Stimulated activated CD4-positive, alpha-beta T cell treated with anti-CD3 and anti-CD28 coated beads, Interleukin-15, amount 100 ng/mL, for 1 hour (primary cell): Measurements from ENCODE around the gene MTCP1.
A peak's percentile ranks its signal among the peaks of the same experiment; 100 is the strongest.

Experiments used
- DNase-seq, 2 donors: peaks; one replicate each; pipeline ENCODE4 v3.0.0-alpha.2; 2020; ENCODE audit warnings: low read depth in 1 of 2, low spot score in 1 of 2

MTCP1 gene, protein sequence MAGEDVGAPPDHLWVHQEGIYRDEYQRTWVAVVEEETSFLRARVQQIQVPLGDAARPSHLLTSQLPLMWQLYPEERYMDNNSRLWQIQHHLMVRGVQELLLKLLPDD

DNA sequence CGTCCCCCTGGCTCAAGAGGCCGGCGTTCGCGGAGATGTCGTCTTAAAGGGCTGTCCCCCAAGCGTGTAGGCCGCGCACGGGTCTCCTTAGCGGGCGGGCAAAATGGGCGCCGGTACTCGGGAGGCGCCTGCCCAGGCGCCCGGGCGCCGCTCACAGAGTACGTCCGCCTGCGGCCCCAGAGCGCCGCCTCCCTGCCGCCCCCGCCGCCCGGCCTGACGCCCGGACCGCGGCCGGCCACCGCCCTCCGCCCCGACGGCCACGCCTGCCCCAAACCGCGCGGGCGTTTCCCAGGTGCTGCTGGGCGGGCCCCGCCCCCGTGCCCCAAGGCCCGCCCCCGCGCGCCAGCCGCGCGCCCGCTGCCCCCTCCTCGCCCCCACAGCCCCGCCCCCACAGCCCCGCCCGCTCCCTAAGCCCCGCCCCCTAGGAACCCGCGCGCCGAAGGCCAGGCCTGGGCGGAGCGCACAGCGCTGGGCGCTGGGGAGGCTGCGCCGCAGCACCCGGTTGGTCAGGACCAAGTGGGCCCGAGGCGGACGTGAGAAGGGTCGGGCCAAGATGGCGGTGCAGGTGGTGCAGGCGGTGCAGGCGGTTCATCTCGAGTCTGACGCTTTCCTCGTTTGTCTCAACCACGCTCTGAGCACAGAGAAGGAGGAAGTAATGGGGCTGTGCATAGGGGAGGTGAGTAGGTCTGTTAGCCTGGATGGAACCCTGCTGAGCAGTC is at the start of gene MTCP1, which contains the start of the genes BRCC3 and CMC4:
Gene MTCP1, minus strand, starts transcription at position 162 of the 719 bp plus-strand sequence. CDS start 5,126 bp downstream, outside the sequence.
Gene BRCC3, plus strand, starts transcription at position 534 of the 719 bp plus-strand sequence. Its CDS starts 20 bp downstream, at position 554.
Gene CMC4, minus strand, starts transcription at position 162 of the 719 bp plus-strand sequence. CDS start 7,113 bp downstream, outside the sequence.
- DNase-seq, result peak; percentile 54 to 61

DNA sequence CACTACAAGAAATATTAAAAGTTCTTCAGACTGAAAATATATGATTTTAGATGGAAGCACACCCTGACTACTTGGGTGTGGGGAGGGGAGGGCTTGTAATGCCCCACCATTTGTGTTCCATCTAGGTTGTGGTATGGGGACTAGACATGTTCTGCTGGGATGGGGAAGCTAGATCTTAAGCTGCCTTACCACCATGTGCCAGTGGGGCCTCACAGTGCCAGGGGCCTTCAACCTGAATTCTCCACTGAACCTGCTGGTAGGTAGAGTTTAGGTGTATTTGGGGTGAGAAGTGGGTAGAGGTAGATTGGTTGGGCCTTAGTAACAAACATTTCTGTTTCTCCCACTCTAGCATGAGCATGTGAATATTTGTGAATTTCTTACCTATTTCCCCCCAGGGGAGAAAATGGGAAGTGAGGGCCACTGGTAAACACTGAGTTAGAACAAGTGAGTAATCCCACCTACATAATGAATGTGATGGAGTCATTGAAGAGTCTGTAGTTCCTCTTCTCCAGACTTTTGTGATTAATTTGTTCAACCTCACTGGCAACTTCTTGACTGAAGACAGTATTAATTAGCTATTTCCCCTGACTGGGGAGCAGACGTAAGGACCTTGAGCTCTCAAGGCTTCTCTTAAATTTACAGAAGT is 44.4 kb upstream of the MTCP1 start:
- DNase-seq, result no peak

DNA sequence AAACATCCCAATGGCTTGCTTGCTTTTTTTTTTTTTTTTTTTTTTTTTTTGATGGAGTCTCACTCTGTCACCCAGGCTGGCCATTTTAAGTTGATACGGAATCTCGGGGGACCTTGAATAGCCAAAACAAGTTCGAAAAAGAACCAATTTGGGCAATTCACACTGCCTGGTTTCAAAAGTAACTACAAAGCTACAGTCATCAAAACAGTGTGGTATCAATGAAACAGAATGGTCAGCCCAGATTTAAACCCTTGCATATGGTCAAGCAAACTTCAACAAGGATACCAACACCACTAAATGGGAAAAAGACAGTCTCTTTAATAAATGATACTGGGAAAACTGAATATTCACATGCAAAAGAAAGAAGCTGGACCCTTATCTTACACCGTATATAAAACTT is 42.2 kb upstream of the MTCP1 start:
- DNase-seq, result no peak

DNA sequence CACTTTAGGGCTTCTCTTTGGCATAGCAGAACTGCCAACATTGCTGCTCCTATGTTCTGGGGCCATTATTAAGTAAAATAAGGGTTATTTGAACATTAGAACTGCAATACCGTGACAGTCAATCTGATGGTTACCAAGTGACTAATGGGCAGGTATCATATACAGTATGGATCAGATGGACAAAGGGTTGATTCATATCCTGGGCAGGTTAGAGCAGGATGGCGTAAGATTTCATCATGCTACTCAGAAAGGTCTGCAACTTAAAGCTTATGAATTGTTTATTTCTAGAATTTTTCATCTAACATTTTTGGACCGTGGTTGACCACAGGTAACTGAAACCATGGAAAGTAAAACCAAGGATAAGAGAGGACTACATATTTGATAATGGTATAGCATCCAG is 41.2 kb upstream of the MTCP1 start:
- DNase-seq, result no peak

DNA sequence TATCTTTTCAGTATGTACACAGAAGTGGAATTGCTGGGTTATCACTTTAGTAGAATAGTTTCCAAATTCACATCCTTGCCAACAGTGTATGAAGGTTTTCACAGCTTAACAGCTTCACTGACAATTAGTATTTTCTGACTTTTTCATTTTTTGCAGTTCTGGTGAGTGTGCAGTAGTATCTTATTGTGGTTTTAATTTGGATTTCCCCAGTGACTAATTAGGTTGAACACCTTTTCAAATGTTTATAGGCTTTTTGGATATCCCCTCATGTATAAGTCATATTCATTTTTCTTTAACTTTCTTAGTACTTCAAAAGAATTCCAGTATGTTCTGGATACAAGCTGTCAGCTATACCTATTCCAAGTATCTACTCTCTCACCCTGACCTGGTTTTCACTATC is 37.5 kb upstream of the MTCP1 start:
- DNase-seq, result no peak

DNA sequence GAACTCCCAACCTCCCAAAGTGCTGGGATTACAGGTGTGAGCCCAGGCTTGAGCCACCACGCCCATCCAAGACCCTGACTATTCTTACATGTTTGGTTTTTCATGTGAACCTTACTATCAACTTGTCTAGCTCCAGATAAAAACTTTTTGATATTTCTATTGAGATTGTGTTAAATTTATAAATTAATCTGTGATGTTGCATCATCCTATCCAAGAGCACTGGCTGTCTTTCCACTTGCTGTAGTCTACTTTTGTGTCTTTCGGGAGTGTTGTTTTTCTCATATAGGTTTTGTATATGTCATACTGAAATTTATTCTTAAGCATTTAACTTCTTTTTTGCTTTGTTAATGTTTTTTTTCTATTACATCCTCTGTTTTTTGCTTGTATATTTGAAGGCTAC is 35.0 kb upstream of the MTCP1 start:
- DNase-seq, result no peak

DNA sequence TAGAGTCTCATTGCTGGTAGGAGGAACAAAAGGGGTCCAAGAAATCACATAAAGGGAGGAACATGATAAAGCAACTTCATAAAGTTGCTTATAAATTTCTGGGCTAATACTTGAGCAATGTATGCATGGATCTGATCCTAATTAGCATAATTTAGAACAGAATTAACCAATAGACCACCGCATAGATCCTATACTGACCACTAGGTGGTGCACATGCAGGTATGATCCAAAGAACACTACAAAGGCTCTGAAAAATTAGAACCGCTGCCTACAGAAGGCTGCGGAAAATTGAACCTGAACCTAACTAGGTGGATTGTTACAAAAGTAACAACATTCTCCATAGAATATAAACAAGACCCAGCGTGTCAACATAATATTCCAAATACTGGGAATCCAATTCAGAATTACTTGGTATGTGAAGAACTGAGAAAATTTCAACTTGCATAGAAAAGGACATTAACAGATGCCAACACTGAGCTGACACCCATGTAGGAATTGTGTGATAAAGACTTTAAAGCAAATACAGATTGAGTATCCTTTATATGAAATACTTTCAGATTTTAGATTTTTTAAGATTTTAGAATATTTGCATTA is 23.6 kb upstream of the MTCP1 start:
- DNase-seq, result no peak

DNA sequence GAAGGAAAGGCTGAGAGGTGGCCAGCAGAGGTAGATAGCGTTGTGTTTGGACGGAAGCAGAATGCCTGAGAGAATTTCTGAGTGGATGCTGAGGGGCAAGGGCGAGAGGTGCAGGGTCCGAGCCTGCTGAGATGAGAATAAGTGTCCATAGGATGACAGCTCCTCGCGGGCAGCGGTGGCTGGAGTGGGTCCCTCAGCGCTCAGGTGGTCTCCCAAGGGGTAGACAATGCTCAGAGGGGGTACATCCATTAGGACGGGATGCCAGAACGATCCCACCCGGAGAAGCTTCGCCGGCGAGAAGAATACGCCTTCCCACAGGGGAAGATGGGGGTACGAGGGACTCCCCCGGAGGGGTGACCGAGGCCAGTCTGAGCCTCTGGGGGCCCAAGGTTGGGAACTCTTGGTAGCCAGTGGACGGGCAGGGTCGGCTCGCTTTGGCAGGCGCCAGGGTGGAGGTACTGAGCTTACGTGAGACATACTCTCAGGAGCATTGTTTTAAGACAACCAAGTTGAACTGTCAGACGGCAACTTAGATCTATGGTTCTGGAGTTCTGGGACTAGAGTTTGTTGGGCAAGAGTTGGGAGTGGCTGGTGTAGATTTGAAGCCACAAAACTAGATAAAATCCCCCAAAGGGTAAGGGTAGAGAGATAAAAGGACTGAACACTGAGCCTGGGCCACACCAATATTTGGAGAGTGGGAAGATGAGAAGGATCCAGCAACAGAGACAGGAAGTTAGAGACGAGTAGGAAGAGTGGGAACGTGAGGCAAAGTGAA is 16.2 kb upstream of the MTCP1 start:
- DNase-seq, result no peak

DNA sequence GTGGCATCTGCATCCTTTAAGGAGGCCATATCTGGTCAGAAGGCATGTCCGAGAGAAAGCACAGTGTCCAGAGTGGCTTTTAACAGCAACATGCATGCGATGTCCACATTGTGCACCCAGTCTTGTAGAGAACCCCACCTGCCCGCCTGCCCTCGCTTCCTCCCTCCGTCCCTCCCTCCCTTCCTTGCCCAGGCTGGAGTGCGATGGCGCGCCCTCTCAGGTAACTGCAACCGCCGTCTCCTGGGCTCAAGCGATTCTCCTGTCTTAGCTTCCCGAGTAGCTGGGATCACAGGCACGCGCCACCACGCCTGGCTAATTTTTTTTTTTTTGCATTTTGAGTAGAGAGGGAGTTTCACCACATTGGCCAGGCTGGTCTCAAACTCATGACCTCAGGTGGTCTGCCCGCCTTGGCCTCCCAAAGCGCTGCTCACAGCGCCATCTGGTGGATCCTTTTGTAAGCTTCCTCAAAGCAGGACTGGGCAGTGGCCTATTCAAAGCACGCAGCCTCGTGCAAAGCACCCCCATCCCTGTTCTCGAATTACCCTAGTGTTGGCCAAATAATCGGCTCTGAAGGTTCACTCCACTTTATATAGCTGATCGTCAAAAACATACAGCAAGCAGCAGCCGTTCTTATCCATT is 15.4 kb upstream of the MTCP1 start:
- no peak for DNase-seq

DNA sequence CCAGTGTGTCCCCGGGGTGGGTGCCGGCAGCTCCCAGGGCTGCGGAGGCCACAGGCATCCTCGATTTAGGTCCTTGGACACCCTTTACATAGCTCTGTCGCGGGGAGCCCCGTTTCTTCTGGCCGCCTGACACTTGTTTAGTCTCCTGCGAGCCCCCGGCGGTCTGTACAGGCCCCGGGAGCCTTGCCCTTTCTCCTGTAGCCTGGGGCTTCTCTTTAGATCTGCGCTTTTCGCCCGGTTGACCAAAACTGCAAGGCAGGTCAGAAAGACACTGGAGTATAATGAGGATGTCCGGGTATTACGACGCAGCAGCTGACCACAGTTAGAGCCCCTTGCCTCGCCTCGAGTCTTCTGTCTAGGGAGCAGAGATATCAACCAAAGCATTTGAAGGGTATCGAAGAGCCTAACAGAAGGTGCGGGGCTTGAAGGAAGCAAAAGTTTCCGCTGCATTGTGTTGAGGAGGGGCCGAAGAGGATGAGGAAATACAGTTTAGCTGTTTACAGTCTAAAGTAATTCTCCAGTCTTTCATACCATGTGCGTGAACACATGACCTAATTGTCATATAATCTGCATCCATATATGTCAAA is 851 bp upstream of the MTCP1 start:
- no peak for DNase-seq

DNA sequence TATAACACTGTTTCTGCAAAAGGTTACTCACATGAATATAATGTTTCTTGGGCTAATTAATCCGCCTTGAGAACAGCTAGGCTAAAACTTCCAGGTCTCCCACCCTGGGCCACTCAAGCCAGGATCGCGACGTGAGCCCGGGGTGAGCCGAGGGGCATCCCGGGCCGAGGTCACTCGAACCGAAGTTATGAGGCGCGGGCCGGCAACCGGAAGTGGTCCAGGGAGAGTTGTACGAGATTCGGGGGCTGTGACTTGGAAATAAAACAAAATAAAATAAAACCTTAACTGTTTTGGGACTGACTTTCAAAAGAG is 317 bp downstream of the MTCP1 start:
- DNase-seq, result no peak

DNA sequence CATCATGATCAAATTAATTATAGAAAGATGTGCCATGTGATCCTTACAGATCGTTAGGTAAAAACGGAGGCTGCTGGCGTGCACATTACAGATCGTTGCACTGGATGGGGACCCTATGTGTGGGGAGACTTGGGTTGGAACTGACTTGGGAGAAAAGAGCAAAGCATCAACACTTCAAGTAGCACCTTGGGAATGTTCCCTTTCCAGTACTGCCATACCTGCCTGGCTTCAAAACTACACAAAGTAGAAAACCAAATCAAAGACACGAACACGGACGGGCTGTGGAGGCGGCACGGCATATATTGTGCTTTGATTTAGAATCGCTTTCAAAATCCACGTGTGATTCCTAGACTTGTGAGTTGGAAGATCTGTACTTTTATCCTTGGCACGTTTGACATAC is 898 bp downstream of the MTCP1 start:
- DNase-seq, result no peak

DNA sequence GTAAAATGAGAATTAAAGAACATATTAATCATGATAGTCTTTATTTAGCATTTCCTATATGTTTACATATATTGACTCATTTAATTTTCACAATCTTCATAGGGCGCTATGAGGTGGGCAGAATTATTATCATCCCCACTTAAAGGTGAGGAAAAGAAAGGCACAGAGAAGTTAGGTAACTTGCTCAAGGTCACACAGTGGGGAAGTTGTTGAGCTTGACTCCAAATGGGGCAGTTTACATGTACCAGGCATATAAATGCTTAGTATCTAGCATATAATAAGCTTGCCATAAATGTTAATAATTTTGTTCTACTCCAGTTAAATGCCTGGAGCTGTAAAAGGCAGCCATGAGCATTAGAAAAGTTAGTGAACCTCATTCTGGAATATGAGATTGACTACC is 1.5 kb downstream of the MTCP1 start:
- no peak for DNase-seq

DNA sequence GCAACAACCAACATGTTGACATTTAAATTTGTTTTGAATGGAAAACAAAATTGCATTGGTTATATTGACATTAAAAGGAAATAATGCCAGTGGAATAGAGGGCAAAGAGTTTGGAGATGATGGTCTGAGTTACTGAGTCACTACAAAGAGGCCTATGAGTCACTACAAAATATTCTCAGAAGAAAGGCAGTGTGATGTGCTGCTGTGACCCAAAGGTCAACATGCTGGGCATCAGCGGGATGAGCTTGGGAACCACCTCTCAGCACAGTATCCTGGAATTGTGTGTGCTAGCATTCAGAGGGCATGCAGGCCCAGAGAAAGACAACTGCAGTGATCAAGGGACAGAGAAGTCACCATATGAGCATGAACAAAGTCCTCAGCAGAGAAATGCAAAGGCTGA is 2.8 kb downstream of the MTCP1 start:
- DNase-seq, result no peak

DNA sequence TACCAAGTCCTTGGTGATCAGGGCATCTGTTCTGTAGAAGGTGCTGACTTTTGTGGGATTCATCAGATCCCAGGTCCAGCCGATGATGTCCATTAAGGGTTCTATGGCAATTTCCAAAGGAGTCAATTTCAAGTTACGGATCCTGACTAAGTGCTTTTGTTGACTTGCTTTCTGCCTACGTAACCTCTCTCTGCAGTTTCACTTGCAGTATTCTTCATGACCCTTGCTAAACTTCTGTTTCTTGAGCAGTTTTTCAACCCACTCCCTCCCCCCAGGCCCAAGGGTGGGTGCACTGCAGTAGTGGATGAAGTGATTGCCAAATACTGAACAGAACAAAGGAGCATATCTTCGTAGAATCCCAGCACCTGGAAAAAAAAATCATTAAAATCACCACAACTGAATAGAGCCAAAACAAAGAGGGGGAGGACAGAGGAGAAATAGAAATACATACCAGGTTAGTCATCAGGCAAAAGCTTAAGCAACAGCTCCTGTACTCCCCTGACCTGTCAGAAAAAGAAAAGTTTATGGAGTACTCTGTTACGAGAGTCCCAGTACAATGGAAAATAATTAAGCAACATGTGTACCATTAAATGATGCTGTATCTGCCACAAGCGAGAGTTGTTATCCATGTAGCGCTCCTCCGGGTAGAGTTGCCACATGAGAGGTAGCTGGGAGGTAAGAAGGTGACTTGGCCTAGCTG is 5.8 kb downstream of the MTCP1 start:
- DNase-seq, result no peak

DNA sequence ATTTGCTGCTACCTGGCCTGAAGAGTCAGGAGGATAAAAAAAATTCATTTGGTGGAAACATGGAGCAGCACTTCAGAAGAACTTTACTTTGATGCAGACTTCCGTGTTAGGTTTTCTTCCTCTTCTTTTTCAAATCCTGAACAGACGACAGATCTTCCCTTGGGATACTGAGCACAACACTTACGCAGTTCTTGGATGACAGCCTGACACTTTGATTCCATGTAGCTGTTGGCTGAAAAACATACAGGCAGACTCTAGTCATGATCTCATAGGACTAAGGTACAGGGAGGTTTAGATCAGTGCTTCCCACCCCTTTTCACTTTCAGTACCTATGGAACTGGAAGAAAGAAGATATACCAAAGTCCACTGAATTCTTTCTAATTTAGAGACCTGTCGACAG is 9.2 kb downstream of the MTCP1 start:
- DNase-seq, result no peak

DNA sequence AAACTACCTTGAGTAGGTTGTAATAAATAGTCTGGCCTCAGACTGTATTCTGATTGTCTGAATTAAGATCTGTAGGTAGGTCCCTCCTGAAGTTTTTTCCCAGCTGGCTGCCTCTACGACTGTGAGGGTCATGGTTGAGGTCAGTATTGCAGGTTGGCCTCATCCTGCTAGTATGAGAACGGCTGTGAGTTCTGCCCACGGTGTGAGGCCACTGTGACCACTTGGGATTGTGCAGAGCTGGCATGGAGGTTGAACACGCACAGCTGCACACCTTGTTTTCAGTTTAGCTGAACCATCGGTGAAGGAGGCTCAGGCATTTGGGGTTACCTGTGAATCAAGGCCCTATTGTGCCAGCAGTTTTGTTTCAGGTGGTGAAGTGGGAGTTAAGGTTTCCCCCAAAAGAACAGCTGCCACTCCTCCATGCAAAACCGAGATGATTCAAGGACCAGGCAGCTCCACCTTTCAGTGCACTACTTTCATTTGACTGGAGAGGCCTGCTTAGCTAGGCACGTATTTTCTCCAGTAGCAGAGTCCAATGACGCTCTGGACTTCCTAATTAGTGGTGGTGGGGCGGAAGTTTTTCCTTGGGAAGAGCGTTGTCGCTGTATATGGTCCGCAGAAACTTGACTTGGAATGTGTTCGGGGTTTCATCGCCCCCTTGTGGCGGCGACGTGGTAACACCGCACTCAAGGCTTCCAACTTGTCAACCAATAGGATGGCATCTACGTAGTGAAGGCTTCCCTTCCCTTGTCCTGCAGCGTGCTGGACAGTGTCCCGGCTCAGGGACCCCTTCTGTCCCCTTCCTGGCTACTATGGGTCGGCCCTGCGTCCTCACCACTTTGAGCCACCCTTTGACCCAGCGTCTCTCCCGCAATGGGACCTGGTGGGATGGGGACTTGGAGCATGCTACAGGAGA is 13.8 kb downstream of the MTCP1 start:
- DNase-seq, result no peak

DNA sequence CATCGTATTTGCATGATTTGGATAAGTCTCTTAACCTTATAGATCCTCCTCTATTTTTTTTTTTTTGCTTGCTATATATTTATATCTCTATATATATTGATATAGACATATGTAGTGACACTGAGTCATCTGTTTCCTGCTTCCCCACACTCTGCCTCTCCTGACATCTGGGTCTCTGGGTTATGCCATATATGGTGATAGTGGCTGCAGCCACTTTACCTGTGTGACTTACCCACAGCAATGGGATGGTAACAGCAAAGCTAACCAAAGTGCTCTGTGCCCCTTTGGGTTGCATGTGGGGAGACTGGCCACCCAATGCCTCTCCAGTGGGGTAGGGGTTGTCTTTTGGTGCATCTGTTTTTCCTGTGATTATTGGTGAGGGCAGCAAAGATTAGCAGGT is 14.5 kb downstream of the MTCP1 start:
- DNase-seq, result no peak

DNA sequence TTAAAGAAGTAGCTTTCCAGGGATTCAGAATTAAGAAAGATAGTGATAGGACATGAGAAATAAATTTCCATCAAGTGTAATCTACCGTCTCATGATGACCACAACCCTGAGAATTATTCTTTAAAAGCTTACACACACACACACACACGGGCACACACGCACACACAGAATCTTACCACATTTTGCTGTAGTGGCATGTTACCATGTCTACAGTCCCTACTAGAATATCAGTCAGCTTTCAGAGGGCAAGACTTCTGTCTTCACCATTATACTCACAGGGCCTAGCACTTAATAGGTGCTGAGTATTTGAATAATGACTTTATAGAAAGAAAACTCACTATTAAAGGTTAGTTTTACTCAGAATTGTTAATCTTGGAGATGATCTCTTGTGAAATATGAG is 15.4 kb downstream of the MTCP1 start:
- no peak for DNase-seq
